ENCODE measurements around the gene CLIC1.

CLIC1 gene

GRCh38 chr6:31736768-31737314 is 511 bp upstream of the CLIC1 start:
- TF ChIP-seq, protein P1, sequence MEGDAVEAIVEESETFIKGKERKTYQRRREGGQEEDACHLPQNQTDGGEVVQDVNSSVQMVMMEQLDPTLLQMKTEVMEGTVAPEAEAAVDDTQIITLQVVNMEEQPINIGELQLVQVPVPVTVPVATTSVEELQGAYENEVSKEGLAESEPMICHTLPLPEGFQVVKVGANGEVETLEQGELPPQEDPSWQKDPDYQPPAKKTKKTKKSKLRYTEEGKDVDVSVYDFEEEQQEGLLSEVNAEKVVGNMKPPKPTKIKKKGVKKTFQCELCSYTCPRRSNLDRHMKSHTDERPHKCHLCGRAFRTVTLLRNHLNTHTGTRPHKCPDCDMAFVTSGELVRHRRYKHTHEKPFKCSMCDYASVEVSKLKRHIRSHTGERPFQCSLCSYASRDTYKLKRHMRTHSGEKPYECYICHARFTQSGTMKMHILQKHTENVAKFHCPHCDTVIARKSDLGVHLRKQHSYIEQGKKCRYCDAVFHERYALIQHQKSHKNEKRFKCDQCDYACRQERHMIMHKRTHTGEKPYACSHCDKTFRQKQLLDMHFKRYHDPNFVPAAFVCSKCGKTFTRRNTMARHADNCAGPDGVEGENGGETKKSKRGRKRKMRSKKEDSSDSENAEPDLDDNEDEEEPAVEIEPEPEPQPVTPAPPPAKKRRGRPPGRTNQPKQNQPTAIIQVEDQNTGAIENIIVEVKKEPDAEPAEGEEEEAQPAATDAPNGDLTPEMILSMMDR (IDR thresholded peaks at IDR 0.05; ENCODE audit: low read depth, low read length): no peak
- H3K4me3 ChIP-seq (ENCODE audit: low read depth, low read length): peak overlapping the region; percentile 100

DNA sequence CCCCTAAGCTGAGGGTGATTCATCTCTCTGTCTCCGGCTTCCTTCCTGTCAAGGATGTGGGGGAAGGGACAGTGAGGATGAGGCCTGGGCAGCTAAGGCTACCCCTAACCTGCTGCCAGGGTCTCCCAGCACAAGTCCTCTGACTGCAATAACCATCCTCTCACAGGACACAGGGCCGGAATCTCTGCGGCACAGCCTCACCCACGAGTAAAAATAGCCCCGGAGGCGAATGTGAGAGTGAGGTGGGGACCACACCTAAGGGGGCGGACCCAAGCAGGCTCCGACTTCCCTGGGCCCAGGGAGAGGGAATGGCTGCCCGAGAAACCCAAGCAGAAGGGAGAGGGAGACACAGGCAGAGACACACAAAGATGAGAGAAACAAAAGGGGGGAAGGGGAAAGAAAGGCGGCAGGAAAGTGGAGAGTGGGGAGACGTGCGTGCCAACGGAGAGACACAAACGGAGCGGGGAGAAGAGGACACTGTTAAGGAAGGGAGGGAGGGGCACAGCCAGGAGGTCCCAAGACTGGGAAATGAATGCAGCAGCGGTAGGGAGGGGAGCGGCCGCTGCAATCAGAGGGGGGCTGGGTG is 1.4 kb downstream of the CLIC1 start:
- TF ChIP-seq, protein P1 (IDR thresholded peaks at IDR 0.05; ENCODE audit: low read depth, low read length): no peak
- peak overlapping the region; percentile 100 for H3K4me3 ChIP-seq (ENCODE audit: low read depth, low read length)

DNA sequence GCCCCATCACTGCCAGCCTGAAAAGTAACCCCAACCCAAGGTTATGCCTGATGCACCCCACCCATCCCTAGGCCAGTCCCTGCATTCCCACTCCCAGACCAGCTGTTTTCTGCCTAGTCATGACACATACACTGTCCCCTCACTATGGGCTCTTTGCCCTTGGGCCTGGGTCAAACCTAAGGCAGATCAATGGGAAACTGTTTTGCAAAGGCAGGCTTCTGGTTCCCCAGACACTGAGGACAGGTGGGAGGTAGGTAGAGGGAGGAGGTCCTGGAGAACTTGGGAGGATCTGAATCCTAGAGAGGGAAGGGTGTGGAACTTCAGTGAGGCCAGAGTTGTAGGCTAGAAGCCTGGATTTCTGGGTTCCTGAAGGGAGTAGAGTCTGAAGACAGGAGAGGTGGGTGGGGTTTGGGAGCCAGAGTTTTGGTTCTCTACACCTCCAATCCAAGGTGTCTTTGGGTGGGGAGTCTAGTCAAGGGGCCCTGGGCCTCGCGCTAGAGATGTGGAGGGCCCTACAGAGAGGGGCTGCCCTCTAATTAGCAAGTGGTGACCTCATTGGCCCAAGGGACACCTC is 2.0 kb downstream of the CLIC1 start:
- TF ChIP-seq, protein P1 (IDR thresholded peaks at IDR 0.05; ENCODE audit: low read depth, low read length): no peak
- H3K4me3 ChIP-seq (ENCODE audit: low read depth, low read length): peak overlapping the region; percentile 100

- TF ChIP-seq, protein P1 (IDR thresholded peaks at IDR 0.05; ENCODE audit: low read depth, low read length): no peak
- peak overlapping the region; percentile 100 for H3K4me3 ChIP-seq (ENCODE audit: low read depth, low read length)
Measured at GRCh38 chr6:31733734-31734133, 2.6 kb downstream of the CLIC1 start.

- no peak overlapping the region for H3K4me3 ChIP-seq (ENCODE audit: low read depth, low read length)
- TF ChIP-seq, protein P1 (IDR thresholded peaks at IDR 0.05; ENCODE audit: low read depth, low read length): no peak
Measured at GRCh38 chr6:31732029-31732428, 4.3 kb downstream of the CLIC1 start.

GRCh38 chr6:31730631-31731086 is 5.7 kb downstream of the CLIC1 start:
- TF ChIP-seq, protein P1 (IDR thresholded peaks at IDR 0.05; ENCODE audit: low read depth, low read length): no peak
- H3K4me3 ChIP-seq (ENCODE audit: low read depth, low read length): peak overlapping the region; percentile 80

GRCh38 chr6:31729979-31730630 is 6.2 kb downstream of the CLIC1 start:
- H3K4me3 ChIP-seq (ENCODE audit: low read depth, low read length): peak overlapping the region; percentile 80
- TF ChIP-seq, protein P1 (IDR thresholded peaks at IDR 0.05; ENCODE audit: low read depth, low read length): no peak
